ENCODE results near the gene GPR12. TPM values are rescaled to one million over a fixed set of nuclear protein-coding genes. Genes with fewer than 3 reads are reported as not detected.

GPR12 gene
- total RNA-seq, 2 experiments from 2014 or later = not detected

- Mint-ChIP-seq H3K36me3 (no peaks in the 10 kb centered on the region), H3K27me3 (no peaks in the 10 kb centered on the region), H3K27ac (peak overlapping the region; percentile 60), H3K4me1 (peaks cover 21% of the 10 kb centered on the region), H3K9me3 (no peaks in the 10 kb centered on the region), H3K4me3 (peak overlapping the region; percentile 60)
- DNase-seq = peak; percentile 42
These were observed 39.1 kb downstream of the GPR12 start for GRCh38 chr13:26721251-26722121.

GRCh38 chr13:26719356-26719945 is 41.1 kb downstream of the GPR12 start:
- no peaks in the 10 kb centered on the region for H3K9me3 Mint-ChIP-seq
- DNase-seq = no peak
- H3K4me1 Mint-ChIP-seq = peaks cover 21% of the 10 kb centered on the region
- H3K27ac Mint-ChIP-seq = no peak overlapping the region
- H3K27me3 Mint-ChIP-seq = no peaks in the 10 kb centered on the region
- no peaks in the 10 kb centered on the region for H3K36me3 Mint-ChIP-seq
- H3K4me3 Mint-ChIP-seq = no peak overlapping the region

GRCh38 chr13:26718872-26719271 is 41.7 kb downstream of the GPR12 start:
- H3K4me1 Mint-ChIP-seq = peaks cover 21% of the 10 kb centered on the region
- H3K27ac Mint-ChIP-seq = no peak overlapping the region
- no peak overlapping the region for H3K4me3 Mint-ChIP-seq
- H3K27me3 Mint-ChIP-seq = no peaks in the 10 kb centered on the region
- H3K36me3 Mint-ChIP-seq = no peaks in the 10 kb centered on the region
- no peaks in the 10 kb centered on the region for H3K9me3 Mint-ChIP-seq
- no peak for DNase-seq

- peaks cover 21% of the 10 kb centered on the region for H3K4me1 Mint-ChIP-seq
- H3K4me3 Mint-ChIP-seq = no peak overlapping the region
- DNase-seq = no peak
- H3K9me3 Mint-ChIP-seq = no peaks in the 10 kb centered on the region
- no peaks in the 10 kb centered on the region for H3K27me3 Mint-ChIP-seq
- H3K27ac Mint-ChIP-seq = no peak overlapping the region
- H3K36me3 Mint-ChIP-seq = no peaks in the 10 kb centered on the region
These were observed 42.4 kb downstream of the GPR12 start for GRCh38 chr13:26718146-26718545.

- Mint-ChIP-seq H3K4me3 (no peak overlapping the region), H3K36me3 (no peaks in the 10 kb centered on the region), H3K4me1 (peaks cover 18% of the 10 kb centered on the region), H3K27me3 (no peaks in the 10 kb centered on the region), H3K27ac (no peak overlapping the region), H3K9me3 (no peaks in the 10 kb centered on the region)
- no peak for DNase-seq
These were observed 43.6 kb downstream of the GPR12 start for GRCh38 chr13:26716984-26717383.

- Mint-ChIP-seq H3K36me3 (no peaks in the 10 kb centered on the region), H3K9me3 (no peaks in the 10 kb centered on the region), H3K27ac (no peak overlapping the region), H3K4me1 (peaks cover 8% of the 10 kb centered on the region), H3K4me3 (no peak overlapping the region), H3K27me3 (no peaks in the 10 kb centered on the region)
- DNase-seq = no peak
These were observed 47.2 kb downstream of the GPR12 start for GRCh38 chr13:26713341-26713740.

GRCh38 chr13:26711211-26711610 is 49.4 kb downstream of the GPR12 start:
- Mint-ChIP-seq H3K27ac (no peak overlapping the region), H3K27me3 (no peaks in the 10 kb centered on the region), H3K36me3 (no peaks in the 10 kb centered on the region), H3K4me3 (no peak overlapping the region), H3K9me3 (no peaks in the 10 kb centered on the region), H3K4me1 (peaks cover 8% of the 10 kb centered on the region)
- DNase-seq = no peak

- Mint-ChIP-seq H3K36me3 (no peaks in the 10 kb centered on the region), H3K27ac (no peak overlapping the region), H3K27me3 (no peaks in the 10 kb centered on the region), H3K4me1 (peaks cover 8% of the 10 kb centered on the region), H3K9me3 (no peaks in the 10 kb centered on the region), H3K4me3 (no peak overlapping the region)
- DNase-seq = no peak
These were observed 50.4 kb downstream of the GPR12 start for GRCh38 chr13:26710166-26710565.

GRCh38 chr13:26709461-26709860 is 51.1 kb downstream of the GPR12 start:
- H3K4me3 Mint-ChIP-seq = no peak overlapping the region

GRCh38 chr13:26708007-26708297 is 52.6 kb downstream of the GPR12 start:
- peaks cover 8% of the 10 kb centered on the region for H3K4me1 Mint-ChIP-seq
- DNase-seq = no peak
- no peak overlapping the region for H3K27ac Mint-ChIP-seq
- no peak overlapping the region for H3K4me3 Mint-ChIP-seq
- no peaks in the 10 kb centered on the region for H3K9me3 Mint-ChIP-seq
- no peaks in the 10 kb centered on the region for H3K36me3 Mint-ChIP-seq
- no peaks in the 10 kb centered on the region for H3K27me3 Mint-ChIP-seq

More at GRCh38 chr13:26709461-26709860, 51.1 kb downstream of the GPR12 start:
- Mint-ChIP-seq H3K9me3 (no peaks in the 10 kb centered on the region), H3K36me3 (no peaks in the 10 kb centered on the region), H3K4me1 (peaks cover 8% of the 10 kb centered on the region), H3K27ac (no peak overlapping the region), H3K27me3 (no peaks in the 10 kb centered on the region)
- DNase-seq = no peak

- peak; percentile 28 for DNase-seq
- H3K9me3 Mint-ChIP-seq = no peaks in the 10 kb centered on the region
- H3K27ac Mint-ChIP-seq = no peak overlapping the region
- no peaks in the 10 kb centered on the region for H3K27me3 Mint-ChIP-seq
- H3K36me3 Mint-ChIP-seq = no peaks in the 10 kb centered on the region
- peaks cover 8% of the 10 kb centered on the region for H3K4me1 Mint-ChIP-seq
- H3K4me3 Mint-ChIP-seq = no peak overlapping the region
These were observed 53.2 kb downstream of the GPR12 start for GRCh38 chr13:26707122-26708006.

GRCh38 chr13:26706381-26706780 is 54.2 kb downstream of the GPR12 start:
- no peaks in the 10 kb centered on the region for H3K27me3 Mint-ChIP-seq
- H3K36me3 Mint-ChIP-seq = no peaks in the 10 kb centered on the region
- no peaks in the 10 kb centered on the region for H3K9me3 Mint-ChIP-seq
- DNase-seq = no peak
- H3K4me1 Mint-ChIP-seq = peaks cover 7% of the 10 kb centered on the region
- no peak overlapping the region for H3K4me3 Mint-ChIP-seq
- no peak overlapping the region for H3K27ac Mint-ChIP-seq

GRCh38 chr13:26705536-26705935 is 55.0 kb downstream of the GPR12 start:
- Mint-ChIP-seq H3K9me3 (no peaks in the 10 kb centered on the region), H3K4me3 (no peak overlapping the region), H3K27me3 (no peaks in the 10 kb centered on the region), H3K36me3 (no peaks in the 10 kb centered on the region), H3K4me1 (no peaks in the 10 kb centered on the region), H3K27ac (no peak overlapping the region)
- no peak for DNase-seq
